ENCODE measurements around the gene GRB10.

Gene GRB10

DNA sequence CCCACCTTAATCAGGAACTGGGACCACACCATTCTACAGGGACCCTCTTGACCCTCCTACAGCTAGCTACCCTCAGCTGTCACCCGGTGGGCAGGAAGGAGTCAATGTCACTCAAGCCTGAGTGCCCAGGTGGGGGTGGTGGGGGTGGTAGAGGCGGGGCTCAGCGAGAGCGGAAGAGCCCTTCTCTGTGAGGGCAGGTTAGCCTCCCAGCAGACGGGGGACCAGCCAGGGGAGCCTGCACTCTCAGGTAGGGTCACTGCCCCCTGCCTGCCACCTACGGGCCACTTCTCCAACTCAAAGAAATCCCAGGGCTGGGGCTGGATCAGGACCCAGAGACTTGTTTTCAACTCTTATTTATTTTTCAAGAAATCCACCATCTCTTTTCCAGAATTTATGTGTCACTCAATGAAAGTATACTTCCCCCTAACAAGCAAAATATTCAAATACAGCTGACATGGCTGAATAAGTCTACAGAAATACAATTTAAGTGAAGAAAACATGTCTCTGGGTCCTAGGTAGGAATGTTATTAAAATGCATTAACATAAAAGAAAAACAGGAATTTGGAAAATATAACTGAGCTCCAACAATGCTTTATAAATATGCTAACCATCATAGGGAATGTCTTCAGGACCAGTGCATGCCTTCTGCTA, 154.1 kb downstream of the GRB10 start:
- no peak for DNase-seq

GRCh38 chr7:50627824-50628361, 154.8 kb downstream of the GRB10 start:
- no peak for DNase-seq

DNA sequence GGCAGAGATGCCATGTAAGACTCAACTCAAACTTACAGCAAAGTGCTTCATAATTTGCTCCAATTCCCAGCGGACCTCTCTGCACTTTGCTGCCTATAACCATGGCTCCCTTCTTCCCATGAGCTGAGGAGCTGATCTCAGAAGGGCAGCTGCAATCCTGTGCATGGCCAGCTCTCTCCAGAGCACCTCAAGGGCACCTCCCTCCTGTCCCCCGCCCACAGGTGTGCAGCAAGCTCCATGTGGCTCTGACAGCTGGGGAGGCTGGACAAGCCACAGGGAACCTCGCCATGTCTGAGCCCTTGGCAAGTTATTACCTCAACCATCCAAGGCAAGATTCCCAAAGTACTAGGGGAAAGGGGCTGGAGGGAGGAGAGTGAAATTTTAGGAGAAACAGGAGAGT, 156.4 kb downstream of the GRB10 start:
- DNase-seq: no peak

DNA sequence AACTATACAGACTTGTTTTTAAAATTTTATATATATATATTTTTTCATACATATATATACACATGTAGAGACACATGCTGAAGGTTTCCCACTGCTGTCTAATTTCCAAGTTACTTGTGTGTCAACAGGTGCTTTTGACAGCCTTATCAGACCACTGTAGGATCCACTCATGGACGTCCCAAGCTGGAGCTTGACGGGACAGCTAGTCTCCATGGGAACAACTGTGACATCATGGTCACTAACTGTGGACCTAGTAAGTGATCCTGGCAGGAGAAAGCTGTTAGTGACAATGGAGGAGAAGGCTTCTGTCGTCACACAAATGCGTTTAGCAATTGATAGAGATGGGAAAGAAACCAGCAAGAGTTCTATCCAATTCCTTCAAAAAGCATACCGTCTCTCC, 157.3 kb downstream of the GRB10 start:
- no peak for DNase-seq

DNA sequence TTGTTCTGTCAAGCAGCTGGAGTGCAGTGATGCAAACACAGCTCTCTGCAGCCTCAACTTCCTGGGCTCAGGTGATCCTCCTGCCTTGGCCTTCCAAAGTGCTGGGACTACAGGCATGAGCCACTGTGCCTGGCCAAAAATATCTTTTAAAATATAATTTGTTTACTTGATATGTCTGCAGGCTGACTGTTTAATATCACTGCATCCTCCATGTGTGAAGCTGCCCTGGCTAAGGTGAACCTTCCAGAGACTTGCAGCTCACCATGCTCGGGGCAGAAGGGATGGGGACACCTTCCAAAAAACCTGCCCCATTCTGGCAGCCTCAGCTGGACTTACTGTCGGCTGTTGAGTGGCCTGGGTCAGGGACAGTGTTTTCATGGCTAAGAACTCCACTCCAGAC, 159.9 kb downstream of the GRB10 start:
- DNase-seq: no peak

GRCh38 chr7:50621973-50622490, 160.7 kb downstream of the GRB10 start:
- no peak for DNase-seq

DNA sequence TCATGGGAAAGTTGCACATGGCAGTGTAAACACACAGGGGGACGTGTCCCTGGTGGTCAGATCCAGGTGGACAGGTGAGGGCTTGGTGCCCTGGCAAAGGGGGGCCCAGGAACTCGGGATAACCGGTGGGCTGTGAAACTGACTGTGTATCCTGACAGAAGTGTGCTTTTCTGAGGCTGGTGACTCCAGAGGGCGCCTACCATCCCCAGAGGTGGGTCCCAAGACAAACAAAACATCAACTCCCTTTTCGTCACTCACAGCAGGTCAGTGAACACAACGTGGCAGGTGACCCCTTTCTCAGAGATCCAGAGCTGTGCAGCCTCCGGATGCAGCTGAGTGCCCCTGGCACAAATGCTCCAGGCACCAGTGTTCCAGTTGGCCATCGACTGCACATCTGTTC, 161.5 kb downstream of the GRB10 start:
- no peak for DNase-seq

- DNase-seq: no peak
These were observed 162.3 kb downstream of the GRB10 start for GRCh38 chr7:50620433-50620832.

DNA sequence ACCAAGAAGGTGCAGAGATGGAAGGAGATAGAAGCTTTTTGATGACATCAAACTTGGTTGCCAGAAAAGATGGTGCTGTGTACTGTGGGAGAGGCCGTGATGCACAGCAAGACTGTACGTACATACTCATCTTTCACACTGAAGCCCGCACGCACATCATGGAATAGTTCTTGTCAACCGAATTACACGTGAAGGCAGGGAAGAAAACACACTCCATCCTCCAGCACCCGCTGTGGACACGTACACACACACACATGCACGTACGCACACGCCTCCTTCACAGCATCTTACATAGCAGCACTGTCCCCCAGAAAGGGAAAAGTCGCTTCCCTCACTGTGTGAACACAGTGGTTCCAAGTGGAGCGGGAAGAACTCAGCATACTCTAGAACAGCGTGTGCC, 163.0 kb downstream of the GRB10 start:
- no peak for DNase-seq

DNA sequence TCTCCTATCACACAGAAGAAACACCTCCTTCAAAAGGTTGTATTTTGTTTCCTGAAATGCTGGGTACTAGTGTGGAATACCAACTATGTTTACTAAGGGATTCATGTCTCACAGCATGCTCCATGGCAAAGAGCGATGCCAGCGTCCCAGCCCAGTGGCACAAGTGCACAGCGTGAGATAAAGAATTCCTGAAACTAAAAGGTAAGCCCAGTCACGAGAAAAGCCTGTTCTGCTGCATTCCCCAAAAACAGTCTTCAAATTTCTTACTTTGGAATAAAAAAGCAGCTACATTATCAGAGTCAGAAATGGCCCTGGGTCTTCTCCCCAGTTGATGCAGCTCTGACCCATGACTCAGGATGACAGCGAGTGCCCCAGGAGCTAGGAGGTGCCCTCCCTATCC, 164.4 kb downstream of the GRB10 start:
- no peak for DNase-seq

DNA sequence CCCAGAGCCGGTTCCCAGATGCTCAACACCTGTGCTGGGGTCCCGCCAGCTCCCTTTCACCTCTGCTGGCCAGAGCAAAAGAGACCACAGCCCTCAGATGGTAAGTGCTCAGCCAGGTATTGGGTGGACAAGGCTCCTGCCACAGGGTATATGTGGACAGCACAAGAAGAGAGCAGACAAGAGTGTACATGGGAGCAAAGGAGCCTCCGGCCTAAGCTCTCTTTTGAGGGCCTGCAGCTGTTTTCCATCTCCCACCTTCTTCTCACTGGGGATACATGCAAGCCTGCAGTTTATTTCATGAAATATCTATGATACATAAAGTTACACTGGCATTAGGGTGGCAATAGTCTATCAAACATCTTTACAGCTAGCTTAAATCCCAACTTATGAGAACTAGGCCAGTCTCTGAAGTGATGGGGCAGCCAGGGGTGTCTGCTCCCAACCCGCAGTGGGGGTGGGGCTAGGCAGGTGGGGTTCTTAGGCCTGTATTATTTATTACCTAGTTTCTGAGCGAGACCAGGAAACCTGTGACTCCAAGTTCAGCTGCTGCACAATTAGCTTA, 167.1 kb downstream of the GRB10 start:
- DNase-seq: no peak

DNA sequence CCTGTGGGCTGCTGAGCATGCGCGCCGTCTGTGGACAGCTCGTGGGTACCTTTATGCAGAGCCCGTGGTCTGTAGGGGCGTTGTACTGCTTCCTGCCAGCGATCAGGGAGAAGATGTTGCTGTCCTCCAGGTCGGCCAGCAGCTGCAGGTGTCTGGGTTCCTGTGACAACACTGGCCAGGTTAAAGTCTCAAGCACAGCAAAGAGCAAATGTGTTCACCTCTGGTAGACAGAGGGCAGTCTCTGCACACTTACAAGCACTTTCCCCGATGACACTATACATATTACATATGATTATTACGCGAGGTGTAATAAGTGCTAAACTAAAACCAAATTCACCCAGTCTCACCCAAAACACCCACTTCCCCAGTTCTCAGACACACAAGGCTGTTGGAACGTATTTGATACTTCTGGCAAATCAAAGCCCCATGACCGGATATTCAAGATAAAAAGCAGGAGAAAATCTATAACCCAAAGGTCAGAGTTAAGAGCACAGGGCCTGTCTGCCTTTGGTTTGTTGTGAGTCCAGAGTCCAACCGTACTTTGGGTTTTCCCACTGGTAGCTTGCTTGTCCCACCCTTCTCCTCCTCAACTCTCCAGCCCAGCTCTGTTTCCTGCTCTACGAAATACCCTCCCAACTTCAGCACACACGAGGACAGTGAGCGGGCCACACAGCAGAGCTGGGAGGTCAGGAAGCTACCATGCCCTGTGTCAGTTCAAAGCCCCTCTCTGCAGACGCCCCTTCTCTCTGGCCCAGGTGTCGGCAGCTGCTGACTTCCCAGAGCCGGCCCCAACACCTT, 167.8 kb downstream of the GRB10 start:
- no peak for DNase-seq

DNA sequence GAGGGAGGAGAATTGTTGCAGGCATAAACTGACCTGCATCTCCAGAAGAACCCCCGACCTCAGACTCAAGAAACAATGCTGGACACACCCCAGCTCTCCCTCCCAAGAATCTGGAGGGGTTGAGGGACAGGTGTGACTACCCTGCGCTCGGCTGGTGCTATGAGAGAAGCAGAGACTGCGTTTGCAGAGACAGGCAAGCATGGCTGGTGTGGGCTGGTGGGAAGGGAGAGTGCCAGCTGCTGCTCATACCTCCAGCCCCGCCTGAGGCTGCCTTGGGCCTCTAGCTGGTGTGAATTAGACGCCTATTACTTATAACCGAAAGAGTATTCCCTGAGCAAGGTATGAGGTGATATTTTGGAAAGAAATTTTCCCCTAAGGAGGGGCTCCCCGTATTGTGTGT, 169.2 kb downstream of the GRB10 start:
- no peak for DNase-seq

DNA sequence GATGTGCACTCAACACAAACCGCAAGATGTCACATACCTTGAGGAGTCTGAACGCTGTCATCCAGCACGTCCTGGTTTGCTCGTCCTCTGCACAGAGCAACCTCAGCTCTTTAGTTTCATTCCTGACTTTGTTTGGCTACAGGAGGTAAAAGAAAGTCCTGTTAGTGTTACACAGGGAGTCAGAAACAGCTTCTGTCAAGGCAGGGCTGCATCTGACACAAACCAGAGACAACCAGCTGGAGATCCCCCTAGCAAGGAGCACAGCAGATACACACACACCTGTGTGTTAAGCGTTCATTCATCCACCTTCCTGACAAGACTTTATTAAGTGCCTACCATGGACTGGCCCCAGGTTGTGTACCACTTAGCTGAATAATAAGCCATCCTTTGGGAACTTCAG, 170.0 kb downstream of the GRB10 start:
- no peak for DNase-seq

DNA sequence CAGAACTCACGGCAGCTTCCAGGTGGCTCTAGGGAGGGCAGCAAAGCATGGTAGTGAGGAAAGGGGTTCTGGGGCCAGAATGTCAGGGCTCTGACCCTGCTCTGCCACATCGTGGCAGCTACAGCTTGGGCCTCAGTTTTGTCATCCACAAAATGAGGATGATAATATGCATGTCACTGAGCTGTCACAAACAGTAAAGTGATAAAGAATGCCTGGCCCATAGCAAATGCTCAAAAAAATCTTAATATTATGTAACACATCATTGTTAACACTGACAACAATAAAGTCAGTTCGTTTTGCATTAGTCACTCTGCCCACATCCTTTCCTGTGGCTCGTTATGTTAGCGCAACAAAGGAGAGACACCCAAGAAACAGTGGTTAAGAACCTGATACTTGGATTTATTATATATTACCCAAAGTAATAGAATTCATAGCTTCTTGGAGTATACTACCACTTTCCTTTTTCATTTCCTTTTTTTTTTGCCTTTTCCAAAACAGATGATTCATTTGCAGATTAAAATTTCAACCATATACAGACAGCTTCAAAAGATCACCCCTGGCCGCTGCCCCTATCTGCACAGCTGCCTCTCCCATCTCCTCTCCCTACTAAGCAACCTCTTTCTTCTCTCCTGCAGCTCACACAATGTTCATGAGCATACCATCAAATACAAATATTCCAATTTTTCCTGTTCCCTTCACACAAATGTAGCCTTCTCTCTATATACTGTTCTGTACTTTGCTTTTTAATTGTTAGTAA, 172.0 kb downstream of the GRB10 start:
- no peak for DNase-seq

DNA sequence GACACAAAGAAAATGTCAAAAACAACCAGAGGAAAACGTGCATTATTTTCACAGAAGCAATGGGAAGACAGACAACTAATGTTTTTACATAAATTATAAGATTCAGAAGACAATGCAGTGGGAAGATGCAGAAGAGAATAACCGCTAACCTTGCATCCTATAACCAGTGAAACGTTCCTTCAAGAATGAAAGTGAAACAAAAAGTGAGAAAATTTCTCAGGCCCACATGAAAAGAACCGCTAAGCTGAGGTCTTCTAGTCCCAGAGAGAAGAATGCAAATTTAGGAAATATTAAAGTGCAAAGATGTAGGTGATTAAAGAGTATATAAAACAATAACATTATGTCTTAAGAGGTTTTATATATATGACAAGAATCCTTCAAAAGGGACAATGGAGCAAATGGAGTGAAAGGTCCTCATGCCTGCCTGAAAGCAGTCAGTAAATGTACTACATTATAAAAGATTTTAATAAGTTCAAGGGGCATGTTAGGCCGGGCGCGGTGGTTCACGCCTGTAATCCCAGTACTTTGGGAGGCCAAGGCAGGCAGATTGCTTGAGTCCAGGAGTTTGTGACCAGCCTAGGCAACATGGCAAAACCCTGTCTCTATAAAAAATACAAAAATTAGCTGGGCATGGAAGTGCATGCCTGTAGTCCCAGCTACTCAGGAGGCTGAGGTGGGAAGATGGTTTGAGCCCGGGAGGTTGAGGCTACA, 174.3 kb downstream of the GRB10 start:
- DNase-seq: no peak

DNA sequence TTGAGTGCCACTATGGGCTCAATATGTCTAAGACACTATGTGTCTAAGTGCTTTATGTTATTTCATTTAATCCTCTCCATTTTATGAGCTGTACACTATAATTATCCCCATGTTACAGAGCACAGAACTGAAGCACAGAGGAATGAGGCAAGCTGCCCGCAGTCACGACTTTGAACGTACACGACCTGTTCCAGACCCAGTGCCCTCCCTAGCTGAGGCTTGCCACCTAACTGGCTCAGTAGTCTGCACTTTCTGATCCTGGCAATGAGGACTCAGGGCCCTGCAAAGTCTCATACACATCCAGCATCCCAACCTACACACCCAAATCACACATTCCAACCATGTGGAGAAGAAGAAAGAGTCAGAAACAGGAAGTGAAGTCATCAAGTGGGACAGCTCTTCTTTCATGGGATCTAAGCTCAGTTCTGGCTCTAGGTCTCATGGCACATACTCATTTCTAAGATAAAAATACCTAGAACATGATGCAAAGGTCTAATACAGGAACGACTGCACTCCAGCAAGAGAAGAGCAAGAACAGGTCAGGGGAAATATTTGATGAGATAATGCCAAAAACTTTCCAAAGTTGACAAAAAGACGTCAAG, 175.1 kb downstream of the GRB10 start:
- DNase-seq: no peak

DNA sequence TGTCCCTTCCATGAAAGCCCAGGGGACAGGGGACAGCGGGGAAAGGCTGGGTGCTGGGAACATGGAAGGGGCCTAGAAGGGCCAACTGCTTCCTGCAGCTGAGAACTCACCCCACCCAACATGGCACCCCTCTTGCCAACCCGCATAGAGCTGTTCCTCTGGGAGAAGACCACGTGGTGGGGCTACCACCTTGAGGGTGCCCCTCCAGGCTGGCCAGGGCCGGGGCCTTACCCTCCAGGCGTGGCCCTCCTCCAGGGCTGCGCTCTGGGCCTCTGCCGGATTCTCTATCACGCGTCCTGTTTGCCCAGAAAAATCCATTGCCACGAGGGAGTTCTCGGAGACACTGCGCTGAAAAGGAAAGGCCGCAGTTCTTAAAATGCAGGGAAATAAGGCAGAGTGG, 177.6 kb downstream of the GRB10 start:
- no peak for DNase-seq

GRCh38 chr7:50603287-50603686, 179.4 kb downstream of the GRB10 start:
- no peak for DNase-seq

- DNase-seq: no peak
These were observed 183.3 kb downstream of the GRB10 start for GRCh38 chr7:50599385-50599784.

- DNase-seq: no peak
These were observed 184.0 kb downstream of the GRB10 start for GRCh38 chr7:50598460-50599343.
